Measurements from ENCODE around the gene PRR20G.

PRR20G gene

DNA sequence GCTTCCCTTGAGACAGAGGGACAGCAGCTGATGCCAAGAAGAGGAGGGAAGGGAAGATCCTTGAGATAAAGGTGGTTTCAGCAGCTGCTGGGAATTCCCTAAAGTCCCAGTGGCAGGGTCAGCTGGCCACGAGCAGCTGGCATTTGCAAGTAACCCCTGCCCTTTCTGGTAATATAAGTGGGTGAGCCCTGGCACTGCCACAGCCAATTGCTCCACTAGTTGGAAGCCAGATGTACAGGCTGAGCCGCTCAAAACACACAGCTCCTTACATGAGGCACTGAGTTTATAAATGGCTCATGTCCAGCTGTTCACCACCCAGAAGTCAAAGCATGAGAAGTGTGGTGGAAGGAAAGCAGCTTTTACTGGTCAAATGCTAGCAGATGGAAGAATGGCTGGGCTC is 35.4 kb downstream of the PRR20G start:
- POLR2A ChIA-PET: no interaction called here
- Histone ChIP-seq H3K27ac (ENCODE audit: extremely low read depth, low read depth, low read length) (no peak overlapping the region), H3K4me3 (ENCODE audit: low read depth, low read length) (no peak overlapping the region), H3K36me3 (ENCODE audit: control insufficient read depth in 2 of 2, insufficient read depth in 1 of 2, low read length in 2 of 2) (no peaks in the 10 kb centered on the region), H3K4me1 (ENCODE audit: control insufficient read depth, insufficient read depth, low read length) (no peaks in the 10 kb centered on the region), H3K9me3 (ENCODE audit: control insufficient read depth, insufficient read depth, low read depth, low read length) (no peaks in the 10 kb centered on the region)
- TF ChIP-seq ZNF202 (tag by site-specific recombination; IDR thresholded peaks at IDR 0.05; ENCODE audit: borderline replicate concordance) (no peak), MEIS1 (CRISPR knock-in tag; IDR thresholded peaks at IDR 0.05; ENCODE audit: borderline replicate concordance) (no peak), ZNF660 (tag by site-specific recombination; IDR thresholded peaks at IDR 0.05) (no peak)
- CTCF ChIA-PET: no interaction called here

DNA sequence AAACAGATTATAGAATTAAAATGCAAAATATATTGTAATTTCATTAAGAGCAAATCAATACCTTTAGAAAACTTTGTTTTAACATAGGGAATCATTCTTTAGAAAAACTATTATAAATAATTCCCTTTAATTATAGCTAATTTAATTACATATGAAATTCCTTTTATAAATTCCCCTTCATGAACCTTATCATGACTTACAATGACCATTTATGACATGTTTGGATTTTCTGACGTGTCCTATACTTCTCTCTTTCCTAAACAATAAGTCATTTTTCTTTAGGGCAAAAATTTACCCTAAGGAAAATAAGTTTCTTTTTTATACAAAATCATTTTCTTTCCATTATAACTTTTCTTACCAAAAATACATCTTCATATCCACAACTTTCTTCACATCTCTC is 37.8 kb downstream of the PRR20G start:
- no peaks in the 10 kb centered on the region for H3K36me3 ChIP-seq (ENCODE audit: control insufficient read depth in 2 of 2, insufficient read depth in 1 of 2, low read length in 2 of 2)
- TF ChIP-seq ZNF626 (tag by site-specific recombination; IDR thresholded peaks at IDR 0.05) (no peak), SETDB1 (IDR thresholded peaks at IDR 0.05; ENCODE audit: insufficient read length, low read length) (peak; percentile 94)
- no peak overlapping the region for H3K4me3 ChIP-seq (ENCODE audit: low read depth, low read length)
- ChIA-PET CTCF (interaction anchor here (0.6 kb wide), 1 partner anchor 19 kb away, joined by 4 read pairs; no protein-coding TSS in a partner anchor), POLR2A (no interaction called here)
- H3K27ac ChIP-seq (ENCODE audit: extremely low read depth, low read depth, low read length): no peak overlapping the region
- no peaks in the 10 kb centered on the region for H3K9me3 ChIP-seq (ENCODE audit: control insufficient read depth, insufficient read depth, low read depth, low read length)
- no peaks in the 10 kb centered on the region for H3K4me1 ChIP-seq (ENCODE audit: control insufficient read depth, insufficient read depth, low read length)

DNA sequence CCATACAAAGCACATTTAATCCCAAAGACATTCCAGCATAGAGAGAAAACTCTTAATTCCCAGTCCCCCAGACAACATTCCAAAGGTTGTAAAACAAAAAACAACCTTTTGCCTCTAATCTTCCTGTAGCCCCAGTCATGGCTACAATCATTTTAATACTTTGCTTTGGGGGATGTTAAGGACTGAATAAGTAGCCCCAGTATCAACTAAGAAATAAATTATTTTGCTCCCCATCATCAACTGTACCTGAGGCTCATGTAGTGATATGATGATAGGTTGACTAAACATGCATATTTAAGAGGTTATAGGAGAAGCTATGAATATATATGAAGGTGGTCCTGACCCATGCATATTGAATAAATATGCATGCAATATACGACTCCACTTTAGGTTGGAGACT is 40.6 kb downstream of the PRR20G start:
- Histone ChIP-seq H3K36me3 (ENCODE audit: control insufficient read depth in 2 of 2, insufficient read depth in 1 of 2, low read length in 2 of 2) (no peaks in the 10 kb centered on the region), H3K4me3 (ENCODE audit: low read depth, low read length) (no peak overlapping the region), H3K4me1 (ENCODE audit: control insufficient read depth, insufficient read depth, low read length) (no peaks in the 10 kb centered on the region), H3K9me3 (ENCODE audit: control insufficient read depth, insufficient read depth, low read depth, low read length) (no peaks in the 10 kb centered on the region), H3K27ac (ENCODE audit: extremely low read depth, low read depth, low read length) (no peak overlapping the region)
- TF ChIP-seq SETDB1 (IDR thresholded peaks at IDR 0.05; ENCODE audit: insufficient read length, low read length) (peak; percentile 60), ZNF214 (tag by site-specific recombination; IDR thresholded peaks at IDR 0.05; ENCODE audit: borderline replicate concordance) (no peak)
- CTCF ChIA-PET: no interaction called here
- POLR2A ChIA-PET: no interaction called here

DNA sequence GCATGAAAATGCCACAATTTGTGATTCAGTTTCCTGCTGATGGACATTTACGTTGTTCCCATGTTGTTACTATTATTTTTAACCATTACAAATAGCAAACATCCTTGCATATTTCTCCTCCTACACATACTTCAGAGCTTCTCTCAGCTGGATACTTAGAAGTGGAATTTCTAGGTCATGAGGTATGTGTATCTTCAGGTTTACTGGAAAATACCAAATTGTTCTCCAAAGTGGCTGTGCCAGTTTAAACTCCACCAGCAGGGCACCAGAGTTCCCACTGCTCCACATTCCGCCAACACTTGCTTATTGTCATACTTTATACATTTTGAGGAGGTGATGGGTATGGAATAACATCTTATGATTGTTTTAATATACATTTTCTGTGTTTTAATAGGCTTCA is 49.2 kb downstream of the PRR20G start:
- Histone ChIP-seq H3K4me1 (ENCODE audit: control insufficient read depth, insufficient read depth, low read length) (no peaks in the 10 kb centered on the region), H3K36me3 (ENCODE audit: control insufficient read depth in 2 of 2, insufficient read depth in 1 of 2, low read length in 2 of 2) (no peaks in the 10 kb centered on the region), H3K9me3 (ENCODE audit: control insufficient read depth, insufficient read depth, low read depth, low read length) (no peaks in the 10 kb centered on the region), H3K27ac (ENCODE audit: extremely low read depth, low read depth, low read length) (no peak overlapping the region), H3K4me3 (ENCODE audit: low read depth, low read length) (no peak overlapping the region)
- CTCF ChIA-PET: no interaction called here
- TF ChIP-seq, protein P1, sequence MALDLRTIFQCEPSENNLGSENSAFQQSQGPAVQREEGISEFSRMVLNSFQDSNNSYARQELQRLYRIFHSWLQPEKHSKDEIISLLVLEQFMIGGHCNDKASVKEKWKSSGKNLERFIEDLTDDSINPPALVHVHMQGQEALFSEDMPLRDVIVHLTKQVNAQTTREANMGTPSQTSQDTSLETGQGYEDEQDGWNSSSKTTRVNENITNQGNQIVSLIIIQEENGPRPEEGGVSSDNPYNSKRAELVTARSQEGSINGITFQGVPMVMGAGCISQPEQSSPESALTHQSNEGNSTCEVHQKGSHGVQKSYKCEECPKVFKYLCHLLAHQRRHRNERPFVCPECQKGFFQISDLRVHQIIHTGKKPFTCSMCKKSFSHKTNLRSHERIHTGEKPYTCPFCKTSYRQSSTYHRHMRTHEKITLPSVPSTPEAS (tag by site-specific recombination; IDR thresholded peaks at IDR 0.05): no peak
- no peak for TF ChIP-seq ZNF23 (tag by site-specific recombination; IDR thresholded peaks at IDR 0.05; ENCODE audit: borderline replicate concordance)
- TF ChIP-seq ZNF596 (tag by site-specific recombination; IDR thresholded peaks at IDR 0.05): no peak
- TF ChIP-seq TRIM28 (IDR thresholded peaks at IDR 0.05; ENCODE audit: borderline replicate concordance, low read length): no peak
- TF ChIP-seq, protein P2, sequence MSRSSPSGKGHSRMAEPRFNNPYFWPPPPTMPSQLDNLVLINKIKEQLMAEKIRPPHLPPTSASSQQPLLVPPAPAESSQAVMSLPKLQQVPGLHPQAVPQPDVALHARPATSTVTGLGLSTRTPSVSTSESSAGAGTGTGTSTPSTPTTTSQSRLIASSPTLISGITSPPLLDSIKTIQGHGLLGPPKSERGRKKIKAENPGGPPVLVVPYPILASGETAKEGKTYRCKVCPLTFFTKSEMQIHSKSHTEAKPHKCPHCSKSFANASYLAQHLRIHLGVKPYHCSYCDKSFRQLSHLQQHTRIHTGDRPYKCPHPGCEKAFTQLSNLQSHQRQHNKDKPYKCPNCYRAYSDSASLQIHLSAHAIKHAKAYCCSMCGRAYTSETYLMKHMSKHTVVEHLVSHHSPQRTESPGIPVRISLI (tag by site-specific recombination; IDR thresholded peaks at IDR 0.05): no peak
- TF ChIP-seq ZNF292 (tag by site-specific recombination; IDR thresholded peaks at IDR 0.05; ENCODE audit: borderline replicate concordance, low read depth): no peak
- no peak for TF ChIP-seq ZNF707 (tag by site-specific recombination; IDR thresholded peaks at IDR 0.05)
- TF ChIP-seq, protein P3, sequence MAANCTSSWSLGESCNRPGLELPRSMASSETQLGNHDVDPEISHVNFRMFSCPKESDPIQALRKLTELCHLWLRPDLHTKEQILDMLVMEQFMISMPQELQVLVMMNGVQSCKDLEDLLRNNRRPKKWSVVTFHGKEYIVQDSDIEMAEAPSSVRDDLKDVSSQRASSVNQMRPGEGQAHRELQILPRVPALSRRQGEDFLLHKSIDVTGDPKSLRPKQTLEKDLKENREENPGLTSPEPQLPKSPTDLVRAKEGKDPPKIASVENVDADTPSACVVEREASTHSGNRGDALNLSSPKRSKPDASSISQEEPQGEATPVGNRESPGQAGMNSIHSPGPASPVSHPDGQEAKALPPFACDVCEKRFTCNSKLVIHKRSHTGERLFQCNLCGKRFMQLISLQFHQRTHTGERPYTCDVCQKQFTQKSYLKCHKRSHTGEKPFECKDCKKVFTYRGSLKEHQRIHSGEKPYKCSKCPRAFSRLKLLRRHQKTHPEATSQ (tag by site-specific recombination; IDR thresholded peaks at IDR 0.05): no peak
- TF ChIP-seq ZNF501 (tag by site-specific recombination; IDR thresholded peaks at IDR 0.05): no peak
- POLR2A ChIA-PET: no interaction called here
